NCI-H2171 (cell line): ENCODE results near the gene BMERB1.
"Not testable (repeated sequence)": the region's sequence is repeated elsewhere in the genome, so short reads cannot be mapped to it uniquely, and the experiment has no call there.

ENCODE experiments used
- DNase-seq: peaks from one replicate; lab custom pipeline; 2025; lab: John Stamatoyannopoulos, UW

Gene BMERB1

GRCh38 chr16:15434425-15435215 lies at the start of gene BMERB1:
Gene BMERB1, plus strand, starts transcription at chr16:15434588. Its CDS starts 66 bp downstream, at chr16:15434654.
- peak; percentile 33 for DNase-seq

GRCh38 chr16:15388060-15388459 lies 46.3 kb upstream of the BMERB1 start:
- DNase-seq = not testable (repeated sequence)

DNA sequence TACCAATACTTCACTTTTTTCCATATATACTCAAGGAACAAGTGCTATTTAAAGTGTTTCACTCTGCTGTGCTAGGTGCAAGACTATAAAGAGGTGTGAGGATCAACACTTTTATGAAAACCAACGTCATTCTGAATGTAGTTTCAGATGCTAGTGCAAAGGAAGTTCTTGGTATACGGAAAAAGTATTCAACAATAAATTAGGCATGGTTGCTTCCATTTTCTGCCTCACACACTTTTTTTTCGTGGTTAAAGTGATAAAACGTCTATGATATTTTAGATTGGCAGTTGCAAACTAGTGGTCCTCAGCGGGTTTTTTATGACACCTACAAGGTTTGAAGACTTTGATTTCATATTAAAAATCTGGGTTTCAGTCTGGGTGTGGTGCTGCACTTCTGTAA lies 44.5 kb upstream of the BMERB1 start:
- DNase-seq = not testable (repeated sequence)

DNA sequence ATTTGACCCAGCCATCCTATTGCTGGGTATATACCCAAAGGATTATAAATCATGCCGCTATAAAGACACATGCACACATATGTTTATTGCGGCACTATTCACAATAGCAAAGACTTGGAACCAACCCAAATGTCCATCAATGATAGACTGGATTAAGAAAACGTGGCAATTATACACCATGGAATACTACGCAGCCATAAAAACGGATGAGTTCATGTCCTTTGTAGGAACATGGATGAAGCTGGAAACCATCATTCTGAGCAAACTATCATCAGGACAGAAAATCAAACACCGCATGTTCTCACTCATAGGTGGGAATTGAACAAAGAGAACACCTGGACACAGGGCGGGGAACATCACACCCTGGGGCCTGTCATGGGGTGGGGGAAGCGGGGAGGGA lies 41.4 kb upstream of the BMERB1 start:
- not testable (repeated sequence) for DNase-seq

- DNase-seq = peak; percentile 53
These were observed 38.5 kb upstream of the BMERB1 start, which contains the start of gene MPV17L for GRCh38 chr16:15395631-15396508. Gene MPV17L, plus strand, starts transcription at chr16:15395754. Its CDS starts 144 bp downstream, at chr16:15395898.

DNA sequence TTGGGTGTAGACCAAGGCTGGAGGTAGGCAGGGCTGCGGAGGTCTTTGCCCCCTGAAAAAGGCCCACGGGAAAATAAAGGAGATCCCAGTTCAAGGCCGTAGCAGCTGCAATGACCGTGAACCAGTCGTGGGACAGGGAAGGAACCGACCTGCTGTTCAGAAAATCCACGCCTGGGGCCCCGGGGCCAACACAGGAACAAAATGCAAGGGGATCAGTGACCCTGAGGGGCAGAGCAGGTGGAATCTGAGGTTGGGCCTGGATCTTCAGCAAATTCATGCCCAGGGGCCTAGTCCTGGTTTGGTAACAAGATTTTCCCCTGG lies 37.9 kb upstream of the BMERB1 start:
- not testable (repeated sequence) for DNase-seq

GRCh38 chr16:15396948-15397594 lies 37.3 kb upstream of the BMERB1 start:
- DNase-seq = no peak

DNA sequence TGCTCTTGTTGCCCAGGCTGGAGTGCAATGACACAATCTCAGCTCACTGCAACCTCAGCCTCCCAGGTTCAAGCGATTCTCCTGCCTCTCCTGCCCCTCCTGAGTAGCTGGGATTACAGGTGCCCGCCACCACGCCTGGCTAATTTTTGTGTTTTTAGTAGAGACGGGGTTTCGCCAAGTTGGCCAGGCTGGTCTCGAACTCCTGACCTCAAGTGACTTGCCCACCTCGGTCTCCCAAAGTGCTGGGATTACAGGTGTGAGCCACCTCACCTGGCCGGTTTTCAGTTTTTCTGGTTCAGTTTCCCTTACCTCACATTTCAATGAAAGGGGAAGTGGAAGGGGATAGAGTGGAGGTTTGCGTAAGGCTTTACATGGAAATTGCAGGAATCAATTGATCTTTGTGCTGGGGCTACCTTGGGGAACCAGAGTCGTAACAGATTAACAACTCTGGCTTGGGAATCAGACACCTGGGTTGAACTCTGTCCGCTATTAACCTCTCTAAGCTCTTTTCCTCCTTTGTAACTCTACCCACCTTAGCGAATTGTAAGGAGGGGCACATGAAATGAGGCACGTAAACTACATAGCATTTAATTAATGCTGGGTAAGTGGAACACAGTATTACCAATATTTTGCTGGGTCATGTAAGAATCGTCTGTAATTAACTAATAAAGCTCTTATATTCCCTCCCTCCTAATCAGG lies 35.6 kb upstream of the BMERB1 start:
- DNase-seq = no peak

DNA sequence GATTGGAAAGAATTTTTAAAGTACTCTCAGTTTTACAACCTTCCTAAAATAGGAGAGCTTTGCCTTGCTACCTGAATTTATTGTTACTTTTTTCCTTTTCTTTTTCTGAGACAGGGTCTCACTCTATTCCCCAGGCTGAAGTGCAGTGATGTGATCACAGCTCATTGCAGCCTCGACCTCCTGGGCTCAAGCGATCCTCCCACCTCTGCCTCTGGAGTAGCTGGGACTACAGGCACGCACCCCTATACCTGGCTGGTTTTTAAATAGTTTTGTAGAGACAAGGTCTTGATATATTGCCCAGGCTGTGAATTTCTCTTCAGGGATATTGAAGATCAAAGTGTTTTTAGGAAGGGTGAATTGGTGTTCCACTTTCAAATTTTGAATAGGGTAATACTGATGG lies 35.1 kb upstream of the BMERB1 start:
- DNase-seq = no peak

DNA sequence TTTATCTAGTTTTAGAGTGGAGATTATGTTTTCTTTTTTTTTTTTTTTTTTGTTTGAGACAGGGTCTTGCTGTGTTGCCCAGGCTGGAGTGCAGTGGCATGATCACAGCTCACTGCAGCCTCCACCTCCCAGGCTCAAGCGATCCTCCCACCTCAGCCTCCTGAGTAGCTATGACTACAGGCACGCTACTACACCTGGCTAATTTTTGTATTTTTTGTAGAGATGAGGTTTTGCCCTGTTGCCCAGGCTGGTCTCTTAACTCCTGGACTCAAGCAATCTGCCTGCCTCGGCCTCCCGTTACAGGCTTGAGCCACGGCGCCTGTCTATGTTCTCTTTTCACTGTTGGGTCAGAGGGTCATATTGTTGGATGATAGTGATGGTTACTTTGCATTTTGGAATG lies 34.1 kb upstream of the BMERB1 start:
- not testable (repeated sequence) for DNase-seq

- DNase-seq = no peak
These were observed 32.4 kb upstream of the BMERB1 start for GRCh38 chr16:15401972-15402371.

GRCh38 chr16:15403392-15403995 lies 30.9 kb upstream of the BMERB1 start:
- no peak for DNase-seq

DNA sequence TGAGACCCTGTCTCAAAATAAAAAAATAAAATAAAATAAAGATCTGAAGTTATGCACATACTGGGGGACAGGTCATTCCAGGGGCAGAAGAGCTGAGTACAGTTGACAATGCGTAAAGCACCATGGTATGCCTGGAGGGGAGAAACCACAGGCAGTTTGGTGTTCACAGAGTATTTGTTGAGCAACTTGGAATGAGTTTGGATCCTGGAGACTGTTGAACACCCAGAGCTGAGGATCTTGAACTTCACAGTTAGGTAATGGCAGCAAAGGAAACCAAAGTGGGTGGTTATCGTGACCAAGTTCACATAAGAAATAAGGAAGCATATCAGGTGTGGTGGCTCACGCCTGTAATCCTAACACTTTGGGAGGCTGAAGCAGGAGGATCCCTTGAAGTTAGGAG lies 30.3 kb upstream of the BMERB1 start:
- DNase-seq = not testable (repeated sequence)

- DNase-seq = no peak
These were observed 29.6 kb upstream of the BMERB1 start for GRCh38 chr16:15404792-15405191.

DNA sequence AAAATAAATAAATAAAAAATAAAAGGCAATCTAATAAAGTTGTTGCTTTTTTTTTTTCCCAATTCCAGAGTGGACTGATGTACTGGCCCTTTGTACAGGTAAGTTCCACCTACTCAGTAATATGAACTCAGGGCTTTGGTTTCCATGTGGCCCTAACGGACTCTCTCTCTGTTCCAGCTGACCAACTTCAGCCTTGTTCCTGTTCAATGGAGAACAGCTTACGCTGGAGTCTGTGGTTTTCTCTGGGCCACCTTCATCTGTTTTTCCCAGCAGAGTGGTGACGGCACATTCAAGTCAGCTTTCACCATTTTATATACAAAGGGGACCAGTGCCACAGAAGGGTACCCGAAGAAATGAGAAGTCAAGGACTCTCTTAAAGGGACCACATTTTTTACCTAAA lies 26.6 kb upstream of the BMERB1 start:
- not testable (repeated sequence) for DNase-seq

- DNase-seq = not testable (repeated sequence)
These were observed 24.9 kb upstream of the BMERB1 start for GRCh38 chr16:15409476-15409875.

DNA sequence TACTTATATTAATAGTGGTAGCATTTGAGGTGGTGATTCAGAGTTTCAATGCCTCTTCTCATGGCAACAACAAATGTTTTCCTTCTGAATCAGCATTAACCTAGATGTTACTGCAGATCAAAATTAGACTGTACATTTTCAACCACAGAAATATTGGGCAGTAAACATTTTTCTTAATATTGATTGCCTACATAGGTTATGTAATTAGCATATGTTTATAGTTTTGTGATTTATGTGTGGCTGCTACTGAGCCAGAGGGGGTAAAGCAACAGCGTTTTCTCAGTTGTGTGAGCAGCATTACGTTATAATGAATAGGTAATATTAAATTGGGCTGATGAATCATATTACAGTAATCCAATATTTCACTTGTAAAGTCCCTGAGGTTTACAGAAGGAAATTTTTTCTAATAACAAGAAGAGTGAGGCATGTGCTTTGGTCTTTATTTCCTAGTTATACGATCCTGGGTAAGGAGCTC lies 18.8 kb upstream of the BMERB1 start:
- no peak for DNase-seq

GRCh38 chr16:15417197-15417596 lies 17.2 kb upstream of the BMERB1 start:
- no peak for DNase-seq

- no peak for DNase-seq
These were observed 16.2 kb upstream of the BMERB1 start for GRCh38 chr16:15418206-15418605.

GRCh38 chr16:15421696-15422095 lies 12.7 kb upstream of the BMERB1 start:
- not testable (repeated sequence) for DNase-seq

DNA sequence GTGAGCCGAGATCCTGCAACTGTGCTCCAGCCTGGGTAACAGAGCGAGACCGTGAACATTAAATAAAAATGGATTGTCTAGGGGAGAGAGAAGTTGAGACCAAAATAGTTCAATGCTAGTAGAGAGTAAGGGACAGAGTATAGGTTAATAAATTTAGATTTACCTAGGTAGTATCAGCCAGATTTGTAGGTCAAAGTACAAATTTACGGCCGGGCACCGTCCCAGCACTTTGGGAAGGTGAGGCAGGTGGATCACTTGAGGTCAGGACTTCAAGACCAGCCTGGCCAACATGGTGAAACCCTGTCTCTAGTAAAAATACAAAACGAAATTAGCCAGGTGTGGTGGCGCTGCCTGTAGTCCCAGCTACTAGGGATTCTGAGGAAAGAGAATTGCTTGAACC lies 12.2 kb upstream of the BMERB1 start:
- no peak for DNase-seq
